Occipital lobe (tissue), 2 donors: ENCODE data around the gene PRPF40B. TPM values are rescaled to one million over a fixed set of nuclear protein-coding genes. Genes with fewer than 3 reads are reported as not detected.
"Not testable (repeated sequence)": the region's sequence is repeated elsewhere in the genome, so short reads cannot be mapped to it uniquely, and the experiment has no call there.

Experiments used
- DNase-seq: peaks from one replicate; lab custom pipeline; 2025; lab: John Stamatoyannopoulos, UW
- total RNA-seq: library from RNA; depleted of rRNA; stranded (reverse); fragments of >200 nt; gene quantifications from one replicate; pipeline ENCODE4 v1.2.3, GENCODE V29; 2014

PRPF40B gene
- total RNA-seq, 1 donor from 2014 or later: 15.0 TPM

DNA sequence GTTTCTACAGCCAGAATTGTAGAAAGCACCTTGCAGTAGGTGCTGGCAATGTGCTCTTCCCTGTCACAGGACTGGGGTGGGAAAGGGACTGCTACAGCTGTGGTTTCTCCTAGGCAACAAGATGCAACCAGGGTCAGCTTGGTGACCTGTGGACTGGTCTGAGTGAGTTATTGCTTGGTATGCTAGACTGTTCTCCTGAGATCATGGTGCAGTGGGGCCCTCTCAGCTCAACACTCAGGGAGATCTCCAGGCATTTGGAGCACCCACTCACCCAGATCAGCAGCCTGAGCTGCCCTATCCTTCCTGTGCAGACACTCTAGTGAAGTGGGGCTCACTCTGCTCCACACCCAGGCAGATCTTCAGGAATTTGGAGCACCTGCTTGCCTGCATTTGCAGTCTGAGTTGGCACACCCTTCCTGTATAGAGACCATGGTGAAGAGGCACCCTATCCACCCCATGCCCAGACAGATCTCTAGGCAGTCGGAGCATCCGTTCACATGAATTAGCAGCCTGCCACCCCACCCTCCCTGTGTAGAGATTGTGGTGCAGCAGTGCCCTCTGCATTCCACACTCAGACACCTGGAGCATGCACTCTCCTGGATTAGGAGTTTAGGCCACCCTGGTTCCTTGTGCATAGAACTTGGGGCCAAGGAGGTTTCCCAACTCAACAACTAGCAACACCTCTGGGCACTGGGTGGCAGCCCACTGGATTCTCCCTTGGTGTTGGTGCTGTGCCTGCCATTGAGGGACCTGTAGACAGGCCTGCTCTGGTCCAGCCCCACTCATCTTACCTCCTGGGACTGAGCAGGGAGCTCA lies 14.1 kb upstream of the PRPF40B start:
- DNase-seq: no peak

DNA sequence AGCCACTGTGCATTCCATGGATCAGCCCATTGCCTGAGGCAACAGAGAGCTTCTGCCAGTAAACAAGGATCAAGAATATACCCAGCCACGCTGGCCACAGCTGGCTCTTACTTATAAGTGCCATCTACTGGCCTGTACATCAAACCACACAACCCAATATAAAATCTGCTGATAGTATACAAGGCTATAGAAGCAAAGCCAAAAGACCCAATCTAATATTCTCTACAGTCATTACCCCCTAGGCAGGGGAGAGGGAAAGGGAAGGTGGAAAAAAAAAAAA lies 13.5 kb upstream of the PRPF40B start:
- no peak for DNase-seq

DNA sequence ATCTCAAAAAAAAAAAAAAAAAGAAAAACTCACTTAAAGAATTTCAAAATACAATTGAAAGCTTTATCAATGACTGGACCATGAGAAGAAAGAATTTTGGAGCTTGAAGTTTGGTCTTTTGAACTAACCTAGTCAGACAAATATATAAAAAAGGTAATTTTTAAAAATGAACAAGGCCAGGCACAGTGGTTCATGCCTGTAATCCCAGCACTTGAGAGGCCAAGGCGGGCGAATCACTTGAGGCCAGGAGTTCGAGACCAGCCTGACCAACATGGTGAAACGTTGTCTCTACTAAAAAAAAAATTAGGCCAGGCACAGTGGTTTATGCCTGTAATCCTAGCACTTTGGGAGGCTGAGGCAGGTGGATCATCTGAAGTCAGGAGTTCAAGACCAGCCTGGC lies 12.6 kb upstream of the PRPF40B start:
- DNase-seq: not testable (repeated sequence)

DNA sequence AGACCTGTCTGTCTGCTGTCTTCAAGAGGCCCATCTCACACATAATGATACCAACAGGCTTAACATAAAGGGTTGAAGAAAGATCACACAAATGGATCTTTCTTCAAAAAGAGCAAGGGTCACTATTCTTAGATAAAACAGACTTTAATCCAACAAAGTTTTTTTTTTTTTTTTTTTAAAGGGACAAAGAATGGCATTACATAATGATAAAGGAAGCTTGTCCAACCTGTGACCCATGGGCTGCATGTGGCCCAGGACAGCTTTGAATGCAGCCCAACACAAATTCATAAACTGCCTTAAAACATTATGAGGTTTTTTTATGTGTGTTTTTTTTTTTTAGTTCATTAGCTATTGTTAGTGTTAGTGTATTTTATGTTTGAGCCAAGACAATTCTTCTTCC lies 11.2 kb upstream of the PRPF40B start:
- DNase-seq: no peak

DNA sequence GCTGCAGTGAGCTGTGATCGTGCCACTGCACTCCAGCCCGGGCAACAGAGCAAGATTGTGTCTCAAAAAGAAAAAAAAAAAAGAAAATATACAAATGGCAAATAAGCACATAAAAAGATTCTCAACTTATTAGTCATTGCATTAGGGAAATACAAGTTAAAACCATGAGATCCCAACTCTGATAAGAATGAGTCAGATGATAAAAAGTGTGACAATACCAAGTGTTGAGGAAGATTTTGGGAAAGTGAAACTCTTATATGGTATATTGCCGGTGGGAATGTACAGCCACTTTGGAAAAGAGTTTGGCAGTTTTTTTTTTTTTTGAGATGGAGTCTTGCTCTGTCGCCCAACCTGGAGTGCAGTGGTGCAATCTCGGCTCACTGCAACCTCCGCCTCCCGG lies 7.6 kb upstream of the PRPF40B start:
- no peak for DNase-seq

DNA sequence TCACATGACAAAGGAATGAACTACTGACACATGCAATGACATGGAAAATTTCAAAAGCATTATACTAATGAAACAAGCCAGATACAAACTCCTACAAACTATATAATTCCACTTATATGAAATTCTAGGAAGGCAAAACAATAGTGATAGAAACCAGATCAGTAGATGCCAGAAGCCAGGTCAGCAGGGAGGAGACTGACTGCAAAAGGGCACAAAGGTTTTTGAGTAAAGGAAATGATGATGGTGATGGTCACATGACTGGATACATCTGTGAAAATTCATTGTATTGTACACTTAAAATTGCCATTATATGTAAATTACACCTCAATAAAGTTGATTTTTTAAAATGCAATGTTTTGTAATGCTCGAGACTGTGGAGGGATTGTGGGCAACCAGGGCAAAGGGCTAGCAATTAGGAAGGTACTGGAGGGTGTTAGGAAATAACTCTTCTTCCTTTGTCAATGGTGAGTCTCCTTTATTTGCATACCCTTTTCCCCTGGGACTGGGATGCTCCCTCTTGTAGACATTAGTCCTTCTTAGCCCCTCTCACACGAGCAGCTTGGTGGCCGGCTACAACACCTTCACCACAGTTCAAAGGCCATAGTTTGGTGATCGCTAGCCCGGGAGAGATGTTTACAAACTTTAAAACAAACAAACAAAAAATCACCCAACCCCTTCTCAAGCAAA lies 6.7 kb upstream of the PRPF40B start:
- DNase-seq: no peak

DNA sequence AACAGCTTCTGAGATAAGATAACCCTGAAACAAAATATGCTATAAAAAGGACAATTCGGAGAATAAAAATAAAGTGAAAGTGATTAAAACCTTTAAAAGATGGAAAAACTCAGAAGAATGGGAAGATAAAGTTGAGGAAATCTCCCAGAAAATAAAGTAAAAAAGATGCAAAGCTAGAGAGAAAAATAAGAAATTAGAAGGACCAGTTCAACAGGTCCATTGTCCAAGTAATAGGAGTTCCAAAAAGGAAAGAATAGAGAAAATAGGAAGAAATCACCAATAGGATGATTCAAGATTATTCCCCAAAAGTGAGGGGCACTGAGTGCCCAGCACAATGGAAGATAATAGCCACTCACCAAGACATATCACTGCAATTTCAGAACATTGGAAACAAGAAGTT lies 4.8 kb upstream of the PRPF40B start:
- no peak for DNase-seq

DNA sequence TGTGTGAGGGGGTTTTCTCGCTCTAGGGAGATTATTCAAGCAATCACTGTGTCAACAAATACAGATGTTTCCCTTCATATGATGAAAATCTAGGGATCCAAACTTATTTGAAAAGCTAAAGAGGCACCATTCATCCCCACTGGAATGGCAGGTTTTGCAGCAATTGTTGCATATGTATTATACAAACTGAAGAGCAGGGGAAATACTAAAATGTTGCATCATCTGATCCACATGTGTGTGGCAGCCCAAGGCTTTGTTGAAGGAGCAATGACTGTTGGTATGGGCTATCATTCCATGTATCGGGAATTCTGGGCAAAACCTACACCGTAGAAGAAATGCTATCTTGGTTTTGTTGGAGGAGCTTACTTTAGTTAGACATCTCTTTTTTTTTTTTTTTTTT lies 4.1 kb upstream of the PRPF40B start:
- no peak for DNase-seq

DNA sequence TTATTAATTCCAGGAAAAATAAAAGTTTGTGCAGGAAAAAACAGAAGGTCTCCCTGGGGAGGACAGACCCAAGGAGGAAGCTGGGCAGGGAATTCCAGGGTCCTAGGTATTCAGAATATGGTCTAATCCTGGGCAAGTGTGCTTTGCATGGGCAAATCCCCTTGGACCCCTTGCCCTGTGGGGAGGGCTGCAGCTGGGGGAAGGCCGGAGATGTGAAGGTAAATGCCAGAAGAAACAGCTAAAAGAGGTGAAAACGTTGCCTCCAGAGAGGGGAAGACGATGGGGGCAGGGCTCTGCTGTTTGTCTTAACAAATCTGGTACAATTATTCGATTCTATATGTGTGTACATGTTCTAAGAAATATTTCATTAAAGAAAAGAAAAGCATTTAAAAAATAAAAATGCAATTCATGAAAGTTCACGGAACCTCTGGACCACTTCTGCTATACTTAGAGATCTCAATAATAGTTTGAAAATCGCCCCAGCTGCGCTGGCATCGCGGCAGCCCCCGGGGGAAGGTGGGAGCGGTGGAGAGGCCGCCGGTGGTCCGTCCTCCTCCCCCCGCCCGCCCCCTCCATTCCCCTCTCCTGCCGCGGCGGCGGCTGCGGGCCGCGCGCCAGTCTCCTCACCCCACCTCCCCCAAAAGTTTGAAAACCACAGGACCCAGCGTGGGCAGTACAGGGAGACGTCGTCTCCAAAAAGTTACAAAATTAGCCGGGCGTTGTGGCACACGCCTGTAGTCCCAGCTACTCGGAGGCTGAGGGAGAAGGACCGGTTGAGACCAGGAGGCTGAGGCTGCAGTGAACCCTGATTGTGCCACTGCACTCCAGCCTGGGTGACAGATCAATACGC lies 1.5 kb upstream of the PRPF40B start:
- DNase-seq: no peak

DNA sequence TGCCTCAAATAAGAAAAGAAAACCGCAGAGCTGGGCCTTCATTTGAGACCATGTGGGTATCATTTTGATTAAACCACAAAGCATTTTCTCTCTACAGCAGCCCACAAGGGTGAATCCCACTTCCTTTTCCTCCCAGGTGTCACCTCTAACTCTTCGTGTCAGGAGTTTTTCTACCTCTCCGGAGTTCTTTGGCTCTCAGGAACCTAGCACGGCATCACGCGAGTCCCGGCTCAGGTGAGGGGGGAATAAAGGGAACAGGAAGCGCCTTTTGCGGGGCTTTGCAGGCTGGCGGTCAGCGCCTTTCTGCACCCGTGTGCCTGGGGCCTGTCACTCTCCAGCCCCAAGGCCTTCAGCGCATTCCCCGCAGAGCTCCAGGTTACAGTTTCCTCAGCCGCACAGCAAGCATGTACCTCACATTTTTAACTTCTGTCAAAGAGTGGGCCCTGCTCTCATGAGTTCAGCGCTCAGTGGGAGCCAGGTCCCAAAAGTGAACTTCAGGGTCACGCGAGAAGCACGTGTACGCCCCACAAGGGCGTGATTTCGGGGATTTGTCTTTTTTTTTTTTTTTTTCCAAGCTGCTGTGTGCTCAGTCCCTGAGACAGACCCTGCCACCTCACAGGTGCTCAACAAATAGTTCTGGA lies 740 bp upstream of the PRPF40B start:
- no peak for DNase-seq

DNA sequence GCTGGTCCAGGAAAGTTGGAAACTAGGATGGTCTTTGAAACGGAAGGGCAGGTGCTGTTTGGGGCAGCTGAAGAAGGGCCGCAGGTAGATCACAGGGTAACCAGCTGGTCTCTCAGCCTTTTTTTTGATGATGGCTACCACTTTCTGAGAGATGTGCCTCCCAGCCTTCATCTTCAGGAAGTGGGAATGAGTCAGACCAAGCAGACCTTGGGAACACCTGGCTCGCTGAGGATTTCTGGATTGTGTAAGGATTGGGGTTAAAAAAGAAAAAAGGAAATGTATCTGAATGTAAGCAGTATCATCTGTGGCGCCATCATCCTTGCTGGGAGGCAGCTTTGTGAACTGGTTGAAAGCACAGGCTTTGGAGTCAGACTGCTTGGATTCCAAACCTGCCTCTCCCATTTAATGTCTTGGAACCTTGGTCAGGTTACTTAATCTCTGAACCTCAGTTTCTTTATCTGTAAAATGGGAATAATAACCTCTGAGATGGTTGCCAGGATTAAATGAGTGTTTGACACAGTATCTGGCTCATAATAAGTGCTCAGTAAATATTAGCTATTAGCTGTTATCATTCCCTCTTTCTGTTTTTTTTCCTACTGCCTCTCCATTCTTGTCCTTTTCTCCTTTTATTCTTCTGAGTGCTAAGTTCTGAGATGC lies 1.7 kb downstream of the PRPF40B start:
- DNase-seq: no peak

DNA sequence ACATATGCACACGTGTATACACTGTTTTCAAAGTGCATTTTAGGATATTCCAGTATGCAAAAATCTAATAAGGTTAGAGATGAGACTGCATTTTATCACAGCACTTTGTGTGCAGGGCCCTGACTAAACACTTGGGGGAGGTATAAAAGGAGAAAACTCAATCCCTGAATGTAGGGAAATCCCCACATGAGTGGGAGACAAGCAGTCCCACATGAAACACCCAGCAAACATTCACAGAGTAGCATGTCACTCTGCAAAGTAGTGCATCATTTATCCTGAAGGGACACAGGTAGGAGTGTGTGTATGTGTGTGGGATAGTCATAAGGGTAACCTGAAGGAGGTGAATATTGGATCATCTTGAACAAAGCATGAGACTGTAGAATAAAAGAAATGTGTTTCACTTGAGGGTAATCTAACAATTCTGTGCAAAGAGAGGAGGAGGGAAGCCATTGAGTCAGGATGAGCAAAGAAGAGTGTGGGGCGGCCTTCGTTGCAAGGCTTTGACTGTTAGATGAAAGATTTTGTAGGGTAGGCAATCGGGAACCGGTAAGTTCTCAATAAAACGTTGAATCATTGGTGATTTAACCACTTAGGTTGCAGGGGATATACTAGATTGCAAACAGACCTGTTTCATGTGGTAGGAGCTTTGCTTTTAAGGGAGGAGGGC lies 2.9 kb downstream of the PRPF40B start:
- no peak for DNase-seq

DNA sequence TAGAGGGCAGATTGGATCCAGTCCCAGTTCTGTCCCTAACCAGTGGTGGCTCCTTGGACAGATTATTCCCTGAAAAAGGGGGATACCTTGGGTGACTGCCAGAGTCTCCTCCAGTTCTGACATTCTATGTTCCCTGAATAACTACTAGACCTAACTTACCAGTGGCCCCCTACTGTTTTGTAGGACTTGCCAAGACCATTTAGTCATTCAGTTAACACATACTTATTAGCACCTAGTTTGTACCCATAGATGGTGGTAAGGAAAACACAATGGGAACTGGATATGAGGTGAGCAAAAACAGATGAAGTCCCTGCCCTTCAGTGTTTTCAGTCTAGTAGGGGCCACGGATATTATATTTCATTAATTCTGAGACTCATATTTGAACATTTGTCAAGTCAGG lies 3.5 kb downstream of the PRPF40B start:
- DNase-seq: no peak

DNA sequence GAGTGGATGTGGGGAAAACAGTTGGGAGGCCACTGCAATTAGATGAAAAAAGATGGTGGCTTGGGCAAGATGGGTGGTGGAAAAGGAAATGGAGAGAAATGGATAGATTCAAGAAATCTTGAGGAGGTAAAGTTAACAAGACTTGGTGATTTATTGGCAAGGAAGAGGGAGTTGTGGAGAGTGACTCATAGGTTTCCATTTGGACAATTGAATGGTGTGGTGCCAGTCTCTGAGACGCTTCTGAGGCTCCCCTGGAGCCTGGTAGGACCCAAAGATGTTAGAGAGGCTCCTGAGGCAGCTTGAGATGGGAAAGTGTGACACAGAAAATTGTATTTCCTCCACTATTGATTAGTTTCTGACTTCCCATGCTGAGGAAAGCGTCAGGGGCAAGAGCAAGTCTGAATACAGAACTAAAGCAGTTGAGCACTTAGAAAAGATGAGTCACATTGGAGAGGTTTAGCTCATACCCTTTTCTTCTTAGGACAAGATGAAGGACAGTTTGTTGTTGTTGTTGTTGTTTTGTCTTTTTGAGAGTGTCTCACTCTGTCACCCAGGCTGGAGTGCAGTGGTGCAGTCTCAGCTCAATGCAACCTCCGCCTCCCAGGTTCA lies 4.5 kb downstream of the PRPF40B start:
- no peak for DNase-seq

DNA sequence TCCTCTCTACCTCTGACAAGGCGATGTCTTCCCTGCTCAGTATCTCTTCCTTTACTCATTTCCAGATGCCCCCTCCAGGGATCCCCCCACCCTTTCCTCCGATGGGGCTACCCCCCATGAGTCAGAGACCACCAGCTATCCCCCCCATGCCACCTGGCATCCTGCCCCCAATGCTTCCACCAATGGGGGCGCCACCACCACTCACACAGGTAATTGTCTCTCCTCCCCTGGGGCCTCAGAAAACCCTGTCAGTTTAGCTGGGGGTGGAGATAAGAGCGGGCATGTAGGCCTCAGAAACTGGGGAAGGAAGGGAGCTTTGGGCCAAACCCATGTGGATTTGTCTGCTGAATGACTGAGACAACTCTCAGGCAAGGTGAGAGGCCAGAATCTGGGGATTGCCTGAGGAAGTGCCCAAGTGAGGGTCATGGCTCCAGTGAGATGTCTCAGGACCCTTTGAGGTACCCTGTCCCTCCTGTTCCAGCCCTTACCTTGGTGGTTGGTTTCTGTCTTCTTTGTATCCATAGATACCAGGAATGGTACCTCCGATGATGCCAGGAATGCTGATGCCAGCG lies 8.1 kb downstream of the PRPF40B start:
- no peak for DNase-seq

DNA sequence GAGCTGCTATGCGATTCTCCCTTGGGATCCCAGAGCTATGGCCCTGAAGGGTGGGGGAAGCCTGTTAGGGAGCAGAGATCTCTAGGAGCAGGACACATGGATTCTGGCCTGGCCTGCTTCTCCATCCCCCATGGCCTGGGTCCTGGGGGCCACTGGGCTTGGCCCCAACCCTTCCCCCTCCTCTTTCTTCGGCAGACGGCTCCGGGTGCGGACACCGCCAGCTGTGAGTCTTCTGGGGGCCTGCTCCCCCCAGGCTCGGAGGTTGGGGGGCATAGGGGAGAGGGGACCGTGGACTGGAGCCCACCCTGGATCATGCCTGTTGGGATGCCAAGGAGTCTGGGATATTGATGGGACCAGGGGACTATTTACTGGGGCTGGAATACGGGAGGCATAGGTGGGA lies 9.0 kb downstream of the PRPF40B start:
- no peak for DNase-seq

DNA sequence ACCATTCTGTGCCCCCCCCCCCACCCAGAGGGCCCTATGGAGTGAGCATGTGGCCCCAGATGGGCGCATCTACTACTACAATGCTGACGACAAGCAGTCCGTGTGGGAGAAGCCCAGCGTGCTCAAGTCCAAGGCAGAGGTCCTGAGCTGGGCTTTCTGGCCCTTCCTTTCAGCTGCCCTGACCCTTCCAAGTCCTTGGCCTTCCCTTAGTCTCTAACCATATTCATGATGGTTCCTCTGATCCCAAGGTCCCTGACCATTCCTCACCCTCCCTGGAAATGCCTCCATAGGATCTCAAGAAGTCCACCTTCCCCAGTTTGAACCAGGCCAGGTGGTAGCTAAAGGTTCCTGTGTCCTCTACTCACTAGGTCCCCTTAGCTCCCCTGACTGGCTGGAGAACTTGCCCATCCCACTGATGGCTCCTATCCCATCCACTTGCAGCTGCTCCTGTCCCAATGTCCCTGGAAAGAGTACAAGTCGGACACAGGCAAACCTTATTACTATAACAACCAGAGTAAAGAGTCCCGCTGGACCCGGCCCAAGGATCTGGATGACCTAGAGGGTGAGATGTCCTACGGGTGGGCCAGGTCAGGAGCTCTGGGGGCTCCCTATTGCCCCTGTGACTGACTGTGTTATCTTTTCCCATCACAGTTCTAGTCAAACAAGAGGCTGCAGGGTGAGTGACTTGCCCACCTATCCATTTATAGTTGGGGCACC lies 9.8 kb downstream of the PRPF40B start:
- DNase-seq: no peak

DNA sequence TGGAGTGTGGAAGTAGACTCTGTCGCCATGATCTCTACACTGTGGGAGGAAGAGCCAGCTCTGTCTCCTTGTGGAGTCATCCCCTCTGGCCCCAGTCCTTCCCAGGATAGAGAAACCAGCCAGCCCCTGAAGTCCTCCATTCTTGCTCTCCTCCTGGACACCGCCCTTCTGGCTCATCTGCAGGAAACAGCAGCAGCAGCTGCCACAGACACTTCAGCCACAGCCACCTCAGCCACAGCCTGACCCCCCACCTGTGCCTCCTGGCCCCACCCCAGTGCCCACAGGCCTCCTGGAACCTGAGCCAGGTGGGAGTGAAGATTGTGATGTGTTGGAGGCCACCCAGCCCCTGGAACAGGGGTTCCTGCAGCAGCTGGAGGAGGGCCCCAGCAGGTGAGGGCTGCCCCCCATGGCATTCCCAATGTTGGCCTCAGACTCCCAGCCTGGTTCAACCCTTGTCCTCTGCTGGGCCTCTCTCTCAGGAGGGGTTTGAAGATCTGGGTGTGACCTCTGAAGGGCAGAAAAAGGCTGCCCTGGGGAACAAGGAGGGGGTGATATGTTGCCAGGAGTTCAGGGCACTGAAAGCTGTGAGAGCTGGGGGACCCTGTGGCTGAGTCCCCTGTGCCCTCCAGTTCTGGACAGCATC lies 10.5 kb downstream of the PRPF40B start:
- DNase-seq: no peak

DNA sequence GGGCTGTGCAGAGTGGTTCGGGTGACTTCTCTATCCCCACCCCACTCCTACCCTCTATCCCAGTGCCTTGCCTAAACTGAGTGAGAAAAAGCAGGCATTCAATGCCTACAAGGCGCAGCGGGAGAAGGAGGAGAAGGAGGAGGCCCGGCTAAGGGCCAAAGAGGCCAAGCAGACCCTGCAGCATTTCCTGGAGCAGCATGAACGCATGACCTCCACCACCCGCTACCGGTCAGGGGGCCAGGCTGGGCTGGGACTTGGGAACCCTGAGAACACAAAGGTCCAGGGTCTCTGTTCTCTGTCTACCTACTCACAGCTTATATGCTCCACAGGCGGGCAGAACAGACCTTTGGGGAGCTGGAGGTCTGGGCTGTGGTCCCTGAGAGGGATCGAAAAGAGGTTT lies 11.7 kb downstream of the PRPF40B start:
- DNase-seq: no peak
